HuH-7.5 (cell line): ENCODE measurements around the gene IGF2.
"Not testable (repeated sequence)": the region's sequence is repeated elsewhere in the genome, so short reads cannot be mapped to it uniquely, and the experiment has no call there.

Source experiments
- DNase-seq: peaks from one replicate; pipeline ENCODE4 v3.0.0; 2011; ENCODE audit warnings: low spot score

IGF2 gene

GRCh38 chr11:2139123-2139521, at the start of gene IGF2:
Gene IGF2 (minus strand): TSS chr11:2139389. CDS start chr11:2135523, 3,866 bp downstream.
- peak; percentile 77 for DNase-seq

GRCh38 chr11:2188745-2189144, 49.6 kb upstream of the IGF2 start:
- no peak for DNase-seq

GRCh38 chr11:2187280-2187707, 48.1 kb upstream of the IGF2 start:
- DNase-seq = no peak

GRCh38 chr11:2186669-2187279, 47.6 kb upstream of the IGF2 start:
- DNase-seq = no peak

- DNase-seq = no peak
Measured at GRCh38 chr11:2185324-2186085, 46.3 kb upstream of the IGF2 start.

- DNase-seq = no peak
Measured at GRCh38 chr11:2182692-2183474, 43.7 kb upstream of the IGF2 start.

- DNase-seq = no peak
Measured at GRCh38 chr11:2182075-2182474, 42.9 kb upstream of the IGF2 start.

- DNase-seq = no peak
Measured at GRCh38 chr11:2180789-2181370, 41.7 kb upstream of the IGF2 start.

- DNase-seq = no peak
Measured at GRCh38 chr11:2180347-2180746, 41.2 kb upstream of the IGF2 start.

GRCh38 chr11:2179516-2179915, 40.3 kb upstream of the IGF2 start:
- no peak for DNase-seq

- no peak for DNase-seq
Measured at GRCh38 chr11:2178906-2179494, 39.8 kb upstream of the IGF2 start.

GRCh38 chr11:2178055-2178773, 39.0 kb upstream of the IGF2 start:
- DNase-seq = not testable (repeated sequence)

GRCh38 chr11:2177076-2177475, 37.9 kb upstream of the IGF2 start:
- DNase-seq = no peak

GRCh38 chr11:2176389-2176900, 37.3 kb upstream of the IGF2 start:
- DNase-seq = no peak

GRCh38 chr11:2175659-2176058, 36.5 kb upstream of the IGF2 start:
- DNase-seq = no peak

GRCh38 chr11:2174361-2174760, 35.2 kb upstream of the IGF2 start:
- DNase-seq = no peak

GRCh38 chr11:2173761-2174160, 34.6 kb upstream of the IGF2 start:
- DNase-seq = no peak

GRCh38 chr11:2173150-2173693, 34.0 kb upstream of the IGF2 start:
- no peak for DNase-seq

- no peak for DNase-seq
Measured at GRCh38 chr11:2172676-2173075, 33.5 kb upstream of the IGF2 start.

- no peak for DNase-seq
Measured at GRCh38 chr11:2171591-2172003, 32.4 kb upstream of the IGF2 start, which contains the start of gene TH. Gene TH (minus strand): TSS chr11:2171815. CDS start chr11:2171786, 29 bp downstream.
